Brain microvascular endothelial cell (primary cell): ENCODE results near the gene ZSCAN5A.
A peak's percentile ranks its signal among the peaks of the same experiment; 100 is the strongest.

Experiments used
- DNase-seq: peaks from one replicate; pipeline ENCODE4 v3.0.0-alpha.2; 2020
- H3K27ac ChIP-seq: fragments of 250-450 bp; sonication (Bioruptor Pico); 2 replicates; pipeline ENCODE4 v1.5.1; 2020; ENCODE audit warnings: mild to moderate bottlenecking, moderate library complexity
- H3K27me3 ChIP-seq: fragments of 250-450 bp; sonication (Bioruptor Pico); replicated peaks from 2 replicates; pipeline ENCODE4 v1.5.1; 2020; ENCODE audit warnings: mild to moderate bottlenecking
- H3K36me3 ChIP-seq: fragments of 250-450 bp; sonication (Bioruptor Pico); replicated peaks from 2 replicates; pipeline ENCODE4 v1.5.1; 2020; ENCODE audit warnings: mild to moderate bottlenecking
- H3K4me3 ChIP-seq: 2 replicates; pipeline ENCODE4 v1.5.1; 2011; ENCODE audit warnings: low read depth, mild to moderate bottlenecking, control low read depth, low read length, moderate library complexity
- in situ Hi-C: cut with HindIII; loops from 2 replicates; pipeline ENCODE4 v1.10.0; 2017; ENCODE audit warnings: low sequenced_read_pairs, low pct_ligation_motif_present
- TF ChIP-seq, protein P1 (sequence below): IDR thresholded peaks from 2 replicates; pipeline ENCODE4 v1.5.1; 2011; ENCODE audit warnings: low read depth, mild to moderate bottlenecking, moderate library complexity, low read length, control low read depth, inconsistent platforms; ENCODE audit errors: missing control alignments

Gene ZSCAN5A, protein sequence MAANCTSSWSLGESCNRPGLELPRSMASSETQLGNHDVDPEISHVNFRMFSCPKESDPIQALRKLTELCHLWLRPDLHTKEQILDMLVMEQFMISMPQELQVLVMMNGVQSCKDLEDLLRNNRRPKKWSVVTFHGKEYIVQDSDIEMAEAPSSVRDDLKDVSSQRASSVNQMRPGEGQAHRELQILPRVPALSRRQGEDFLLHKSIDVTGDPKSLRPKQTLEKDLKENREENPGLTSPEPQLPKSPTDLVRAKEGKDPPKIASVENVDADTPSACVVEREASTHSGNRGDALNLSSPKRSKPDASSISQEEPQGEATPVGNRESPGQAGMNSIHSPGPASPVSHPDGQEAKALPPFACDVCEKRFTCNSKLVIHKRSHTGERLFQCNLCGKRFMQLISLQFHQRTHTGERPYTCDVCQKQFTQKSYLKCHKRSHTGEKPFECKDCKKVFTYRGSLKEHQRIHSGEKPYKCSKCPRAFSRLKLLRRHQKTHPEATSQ

GRCh38 chr19:56314381-56315076, at the start of gene ZSCAN5A:
TSS of gene ZSCAN5A (minus strand) at chr19:56314839. CDS start at chr19:56225046, 89,793 bp downstream.
- H3K27ac ChIP-seq = peak within 1 kb of the TSS; percentile 99
- H3K27me3 ChIP-seq = no peaks in the 10 kb centered on the region
- H3K36me3 ChIP-seq = no peaks in the 10 kb centered on the region
- peak; percentile 94 for DNase-seq
- H3K4me3 ChIP-seq = peak within 1 kb of the TSS; percentile 87
- TF ChIP-seq, protein P1, sequence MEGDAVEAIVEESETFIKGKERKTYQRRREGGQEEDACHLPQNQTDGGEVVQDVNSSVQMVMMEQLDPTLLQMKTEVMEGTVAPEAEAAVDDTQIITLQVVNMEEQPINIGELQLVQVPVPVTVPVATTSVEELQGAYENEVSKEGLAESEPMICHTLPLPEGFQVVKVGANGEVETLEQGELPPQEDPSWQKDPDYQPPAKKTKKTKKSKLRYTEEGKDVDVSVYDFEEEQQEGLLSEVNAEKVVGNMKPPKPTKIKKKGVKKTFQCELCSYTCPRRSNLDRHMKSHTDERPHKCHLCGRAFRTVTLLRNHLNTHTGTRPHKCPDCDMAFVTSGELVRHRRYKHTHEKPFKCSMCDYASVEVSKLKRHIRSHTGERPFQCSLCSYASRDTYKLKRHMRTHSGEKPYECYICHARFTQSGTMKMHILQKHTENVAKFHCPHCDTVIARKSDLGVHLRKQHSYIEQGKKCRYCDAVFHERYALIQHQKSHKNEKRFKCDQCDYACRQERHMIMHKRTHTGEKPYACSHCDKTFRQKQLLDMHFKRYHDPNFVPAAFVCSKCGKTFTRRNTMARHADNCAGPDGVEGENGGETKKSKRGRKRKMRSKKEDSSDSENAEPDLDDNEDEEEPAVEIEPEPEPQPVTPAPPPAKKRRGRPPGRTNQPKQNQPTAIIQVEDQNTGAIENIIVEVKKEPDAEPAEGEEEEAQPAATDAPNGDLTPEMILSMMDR = no peak
- in situ Hi-C loops = no loop called here

DNA sequence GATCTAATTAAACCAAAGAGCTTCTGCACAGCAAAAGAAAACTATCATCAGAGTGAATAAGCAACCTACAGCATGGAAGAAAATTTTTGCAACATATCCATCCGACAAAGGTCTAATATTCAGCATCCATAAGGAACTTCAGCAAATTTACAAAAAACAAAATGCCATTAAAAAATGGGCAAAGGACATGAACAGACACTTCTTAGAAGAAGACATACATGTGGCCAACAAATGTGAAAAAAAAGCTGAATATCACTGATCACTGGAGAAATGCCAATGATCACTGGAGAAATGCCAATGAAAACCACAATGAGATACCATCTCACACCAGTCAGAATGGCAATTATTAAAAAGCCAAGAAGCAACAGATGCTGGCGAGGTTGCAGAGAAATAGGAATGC, 46.2 kb upstream of the ZSCAN5A start:
- DNase-seq = no peak
- Histone ChIP-seq H3K36me3 (no peaks in the 10 kb centered on the region), H3K27me3 (no peaks in the 10 kb centered on the region), H3K4me3 (no peak overlapping the region), H3K27ac (no peak overlapping the region)
- TF ChIP-seq, protein P1 = no peak
- in situ Hi-C loops = no loop called here

DNA sequence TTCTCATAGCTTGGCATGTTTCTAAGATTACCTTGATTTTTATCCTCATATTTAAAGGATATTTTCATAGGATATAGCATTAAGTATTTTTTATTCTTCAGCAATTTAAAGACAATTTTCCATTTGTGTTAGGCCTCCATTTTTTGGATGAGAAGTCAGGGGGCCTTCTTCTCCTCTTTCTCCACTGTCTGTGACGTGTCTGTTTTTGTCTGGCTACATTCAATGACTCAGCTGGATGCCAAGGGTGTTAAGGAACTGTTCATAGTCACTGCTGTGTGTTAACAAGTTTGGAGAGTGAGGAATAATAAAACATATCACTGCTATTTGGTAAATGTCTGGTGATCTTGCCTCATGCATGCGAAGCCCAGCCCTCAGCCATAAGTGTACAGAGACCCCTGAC, 42.3 kb upstream of the ZSCAN5A start:
- Histone ChIP-seq H3K4me3 (no peak overlapping the region), H3K27me3 (no peaks in the 10 kb centered on the region), H3K27ac (no peak overlapping the region), H3K36me3 (no peaks in the 10 kb centered on the region)
- TF ChIP-seq, protein P1 = no peak
- in situ Hi-C loops = no loop called here
- no peak for DNase-seq

GRCh38 chr19:56355517-56355916, 40.9 kb upstream of the ZSCAN5A start:
- H3K36me3 ChIP-seq = no peaks in the 10 kb centered on the region
- in situ Hi-C loops = no loop called here
- no peak overlapping the region for H3K4me3 ChIP-seq
- H3K27ac ChIP-seq = no peak overlapping the region
- DNase-seq = no peak
- no peaks in the 10 kb centered on the region for H3K27me3 ChIP-seq
- TF ChIP-seq, protein P1 = no peak

GRCh38 chr19:56351208-56351607, 36.6 kb upstream of the ZSCAN5A start:
- no peak for DNase-seq
- Histone ChIP-seq H3K27me3 (no peaks in the 10 kb centered on the region), H3K27ac (no peak overlapping the region), H3K36me3 (no peaks in the 10 kb centered on the region), H3K4me3 (no peak overlapping the region)
- TF ChIP-seq, protein P1 = no peak
- in situ Hi-C loops = no loop called here
